Spleen (tissue), 11 donors: ENCODE measurements around the gene ZNF862. TPM values are rescaled to one million over a fixed set of nuclear protein-coding genes. Genes with fewer than 3 reads are reported as not detected.
"Not testable (repeated sequence)": the region's sequence is repeated elsewhere in the genome, so short reads cannot be mapped to it uniquely, and the experiment has no call there.

Source experiments
- DNase-seq: peaks from one replicate; pipeline ENCODE4 v3.0.0-alpha.2; 2020
- H3K27ac ChIP-seq, 8 donors: fragments of 200-600 bp; sonication (generic) in 7 of 8; 1 replicate in 4 of 8; 2 replicates in 4 of 8; pipeline versions ENCODE4 v1.5.0 to v1.8.0; 2016 to 2021; ENCODE audit warnings: inconsistent platforms in 4 of 8, mild to moderate bottlenecking in 4 of 8, moderate library complexity in 1 of 8
- H3K27me3 ChIP-seq, 7 donors: fragments of 200-600 bp; sonication (generic) in 6 of 7; replicated peaks in 1 of 7; 1 replicate in 4 of 7; 2 replicates in 3 of 7; pipeline versions ENCODE4 v1.5.0 to v1.8.0; 2016 to 2021; ENCODE audit warnings: inconsistent platforms in 3 of 7, mild to moderate bottlenecking in 1 of 7
- H3K36me3 ChIP-seq, 6 donors: fragments of 200-600 bp; sonication (generic) in 5 of 6; 1 replicate in 4 of 6; 2 replicates in 2 of 6; pipeline versions ENCODE4 v1.5.0 to v1.8.0; 2016 to 2021; ENCODE audit warnings: inconsistent platforms in 2 of 6
- H3K4me1 ChIP-seq, 6 donors: fragments of 200-600 bp; sonication (generic) in 5 of 6; 1 replicate in 3 of 6; 2 replicates in 3 of 6; pipeline versions ENCODE4 v1.5.0 to v1.8.0; 2016 to 2021; ENCODE audit warnings: inconsistent platforms in 3 of 6
- H3K4me3 ChIP-seq, 8 donors: fragments of 200-600 bp; sonication (generic) in 7 of 8; 1 replicate in 4 of 8; 2 replicates in 4 of 8; pipeline versions ENCODE4 v1.5.0 to v1.8.0; 2016 to 2021; ENCODE audit warnings: inconsistent platforms in 4 of 8, mild to moderate bottlenecking in 4 of 8, moderate library complexity in 2 of 8
- H3K9me3 ChIP-seq, 8 donors: fragments of 200-600 bp; sonication (generic) in 7 of 8; 1 replicate in 4 of 8; 2 replicates in 4 of 8; pipeline versions ENCODE4 v1.5.0 to v1.8.0; 2016 to 2021; ENCODE audit warnings: inconsistent platforms in 4 of 8
- POLR2A ChIP-seq, 3 donors: fragments of 450-650 bp; IDR thresholded peaks; one replicate each; pipeline ENCODE4 v1.5.1; 2017; ENCODE audit warnings: antibody characterized with exemption in 3 of 3, mild to moderate bottlenecking in 1 of 3
- POLR2AphosphoS5 ChIP-seq, 3 donors: sonication (generic); formaldehyde crosslinking; IDR thresholded peaks; one replicate each; pipeline ENCODE4 v1.5.1; 2017; ENCODE audit warnings: antibody characterized with exemption in 3 of 3
- WGBS, 5 donors: extraction: QIAGEN DNeasy Blood & Tissue Kit in 3 of 5; methylation state at CpG; one replicate each; pipeline versions ENCODE4 v1.1.5 to v1.1.7; 2013 to 2018; 5-methylcytosine and 5-hydroxymethylcytosine counted together
- intact Hi-C: fragments of 100-400 bp; cut with DNase I; formaldehyde crosslinking; loops from one replicate; pipeline ENCODE4 v1.15.0; 2023; ENCODE audit warnings: low total_unique reads
- polyA plus RNA-seq, 3 donors: library from polyadenylated mRNA; stranded (reverse); fragments of 200-250 nt; gene quantifications; one replicate each; pipeline ENCODE4 v1.2.1, GENCODE V29; 2013
- total RNA-seq, 7 donors: library from RNA; depleted of rRNA in 3 of 7; stranded (reverse); fragments of >200 nt in 3 of 7; fragmentation: NEBNext Ultra II Directional in 4 of 7; extraction: Animal tissue kit (Norgen Biotek cat#: 25700) in 4 of 7; gene quantifications; one replicate each; pipeline versions ENCODE4 v1.1.0 to v1.2.1, GENCODE V29; 2016 to 2021
- TF ChIP-seq, protein P1 (sequence below), 11 experiments: fragments of 200-600 bp in 7 of 11; fragments of 450-650 bp in 4 of 11; sonication (generic) in 4 of 11; IDR thresholded peaks in 8 of 11; conservative IDR thresholded peaks in 3 of 11; 1 replicate in 7 of 11; 2 replicates in 4 of 11; pipeline versions ENCODE4 v1.4.0 to v1.8.0; 2016 to 2021; ENCODE audit warnings: antibody characterized with exemption in 11 of 11, inconsistent platforms in 4 of 11, mild to moderate bottlenecking in 1 of 11
- donor health status: healthy with polysubstance abuse.
- donor health status: DM: no; HTN: no; CAD: no; lungs with moderate emphysema.
- donor health status: DM: no; HTN: no; CAD: no.
- donor health status: Bipolar disorder and iron deficiency.
- donor health status: healthy.
- donor health status: DM: no; HTN: no; CAD: no.
- donor health status: DM: yes; HTN: yes; CAD: no.

ZNF862 gene
- total and polyA plus RNA-seq, 10 donors: 4.4 to 39.8 (median 25.4) TPM

GRCh38 chr7:149884541-149884940 lies 46.4 kb downstream of the ZNF862 start:
- Histone ChIP-seq H3K4me3 (no peak overlapping the region), H3K36me3 (peaks cover 0 to 17% (median 3%) of the 10 kb centered on the region in 6 donors), H3K9me3 (no peaks in the 10 kb centered on the region), H3K27me3 (no peaks in the 10 kb centered on the region), H3K4me1 (peaks cover 4 to 33% (median 11%) of the 10 kb centered on the region in 6 donors), H3K27ac (no peak overlapping the region)
- TF ChIP-seq POLR2AphosphoS5 (IDR thresholded peaks at IDR 0.05): no peak
- TF ChIP-seq POLR2A (IDR thresholded peaks at IDR 0.05): no peak
- TF ChIP-seq, protein P1, sequence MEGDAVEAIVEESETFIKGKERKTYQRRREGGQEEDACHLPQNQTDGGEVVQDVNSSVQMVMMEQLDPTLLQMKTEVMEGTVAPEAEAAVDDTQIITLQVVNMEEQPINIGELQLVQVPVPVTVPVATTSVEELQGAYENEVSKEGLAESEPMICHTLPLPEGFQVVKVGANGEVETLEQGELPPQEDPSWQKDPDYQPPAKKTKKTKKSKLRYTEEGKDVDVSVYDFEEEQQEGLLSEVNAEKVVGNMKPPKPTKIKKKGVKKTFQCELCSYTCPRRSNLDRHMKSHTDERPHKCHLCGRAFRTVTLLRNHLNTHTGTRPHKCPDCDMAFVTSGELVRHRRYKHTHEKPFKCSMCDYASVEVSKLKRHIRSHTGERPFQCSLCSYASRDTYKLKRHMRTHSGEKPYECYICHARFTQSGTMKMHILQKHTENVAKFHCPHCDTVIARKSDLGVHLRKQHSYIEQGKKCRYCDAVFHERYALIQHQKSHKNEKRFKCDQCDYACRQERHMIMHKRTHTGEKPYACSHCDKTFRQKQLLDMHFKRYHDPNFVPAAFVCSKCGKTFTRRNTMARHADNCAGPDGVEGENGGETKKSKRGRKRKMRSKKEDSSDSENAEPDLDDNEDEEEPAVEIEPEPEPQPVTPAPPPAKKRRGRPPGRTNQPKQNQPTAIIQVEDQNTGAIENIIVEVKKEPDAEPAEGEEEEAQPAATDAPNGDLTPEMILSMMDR (IDR thresholded peaks at IDR 0.05 in 8 of 11, conservative IDR thresholded peaks at IDR 0.05 in 3 of 11): no peak
- 95 to 100% (median 100%) methylated on average over 2 of the region's 2 CpGs for WGBS, 5 donors
- no peak for DNase-seq
- intact Hi-C loops: no loop called here

GRCh38 chr7:149885191-149886017 lies 47.2 kb downstream of the ZNF862 start:
- Histone ChIP-seq H3K9me3 (no peaks in the 10 kb centered on the region), H3K27me3 (no peaks in the 10 kb centered on the region), H3K27ac (no peak overlapping the region), H3K4me1 (peaks cover 4 to 33% (median 11%) of the 10 kb centered on the region in 6 donors), H3K4me3 (no peak overlapping the region), H3K36me3 (peaks cover 0 to 9% (median 0%) of the 10 kb centered on the region in 6 donors)
- intact Hi-C loops: no loop called here
- WGBS, 5 donors: 79 to 88% (median 84%) methylated on average over 10 to 13 of the region's 13 CpGs
- DNase-seq: no peak
- TF ChIP-seq, protein P1 (IDR thresholded peaks at IDR 0.05 in 8 of 11, conservative IDR thresholded peaks at IDR 0.05 in 3 of 11): no peak
- no peak for TF ChIP-seq POLR2A (IDR thresholded peaks at IDR 0.05)
- TF ChIP-seq POLR2AphosphoS5 (IDR thresholded peaks at IDR 0.05): no peak

DNA sequence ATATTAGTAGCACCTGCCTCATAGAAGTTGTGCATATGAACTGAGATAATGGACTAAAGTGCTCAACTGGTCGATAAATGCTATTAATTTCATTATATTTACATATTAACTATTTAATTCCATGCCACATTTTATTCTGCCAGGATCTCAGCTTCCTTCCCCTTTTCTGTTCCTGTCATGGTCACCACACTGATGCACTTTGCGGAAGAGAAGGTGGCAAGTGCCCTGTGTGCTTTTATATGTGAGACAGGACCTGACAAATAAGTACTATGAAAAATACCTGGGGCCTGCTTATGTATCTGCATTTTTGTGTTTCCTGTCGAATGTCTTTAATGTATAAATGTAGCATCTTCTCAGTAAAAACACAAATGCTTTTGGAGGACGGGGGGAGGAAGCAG lies 47.8 kb downstream of the ZNF862 start:
- Histone ChIP-seq H3K27ac (no peak overlapping the region), H3K36me3 (peaks cover 0 to 2% (median 0%) of the 10 kb centered on the region in 6 donors), H3K4me3 (no peak overlapping the region), H3K9me3 (no peaks in the 10 kb centered on the region), H3K4me1 (peaks cover 4 to 33% (median 11%) of the 10 kb centered on the region in 6 donors), H3K27me3 (no peaks in the 10 kb centered on the region)
- WGBS, 5 donors: 47 to 60% (median 50%) methylated on average over 4 of the region's 4 CpGs
- intact Hi-C loops: no loop called here
- TF ChIP-seq POLR2AphosphoS5 (IDR thresholded peaks at IDR 0.05) (no peak), POLR2A (IDR thresholded peaks at IDR 0.05) (no peak)
- TF ChIP-seq, protein P1 (IDR thresholded peaks at IDR 0.05 in 8 of 11, conservative IDR thresholded peaks at IDR 0.05 in 3 of 11): no peak
- DNase-seq: no peak

- WGBS, 5 donors: 94 to 96% (median 94%) methylated on average over 7 of the region's 7 CpGs
- H3K27me3 ChIP-seq: no peaks in the 10 kb centered on the region
- H3K36me3 ChIP-seq: no peaks in the 10 kb centered on the region
- no peak overlapping the region for H3K4me3 ChIP-seq
- H3K4me1 ChIP-seq: peaks cover 4 to 33% (median 11%) of the 10 kb centered on the region in 6 donors
- H3K27ac ChIP-seq: no peak overlapping the region
- TF ChIP-seq POLR2A (IDR thresholded peaks at IDR 0.05): no peak
- intact Hi-C loops: no loop called here
- H3K9me3 ChIP-seq: no peaks in the 10 kb centered on the region
- no peak for DNase-seq
These were observed 49.1 kb downstream of the ZNF862 start for GRCh38 chr7:149887311-149887710.

GRCh38 chr7:149890715-149891114 lies 52.5 kb downstream of the ZNF862 start:
- intact Hi-C loops, H3K36me3 ChIP-seq, H3K4me3 ChIP-seq, DNase-seq, H3K27me3 ChIP-seq, H3K9me3 ChIP-seq, H3K27ac ChIP-seq: not testable (repeated sequence)
- H3K4me1 ChIP-seq: peaks cover 0 to 13% (median 2%) of the 10 kb centered on the region in 6 donors
- 33 to 46% (median 39%) methylated on average over 2 of the region's 2 CpGs for WGBS, 5 donors

DNA sequence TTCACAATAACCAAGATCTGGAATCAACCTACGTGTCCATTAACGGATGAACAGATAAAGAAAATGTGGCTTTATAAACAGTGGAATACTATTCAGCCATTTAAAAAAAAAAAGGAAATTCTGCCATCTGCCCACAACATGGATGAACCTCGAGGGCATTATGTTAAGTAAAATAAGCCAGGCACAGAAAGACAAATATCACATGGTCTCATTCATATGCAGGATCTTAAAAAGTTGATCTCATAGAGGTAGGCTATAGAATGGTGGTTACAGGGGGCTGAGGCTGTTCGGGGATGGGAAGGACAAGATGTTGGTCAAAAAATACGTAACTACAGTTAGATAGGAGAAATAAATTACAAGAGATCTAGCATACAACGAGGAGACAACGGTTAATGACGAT lies 56.8 kb downstream of the ZNF862 start:
- intact Hi-C loops, H3K36me3 ChIP-seq, DNase-seq, H3K27ac ChIP-seq, H3K4me1 ChIP-seq, H3K4me3 ChIP-seq, H3K27me3 ChIP-seq, H3K9me3 ChIP-seq: not testable (repeated sequence)
- 74 to 88% (median 84%) methylated on average over 8 of the region's 8 CpGs for WGBS, 5 donors

DNA sequence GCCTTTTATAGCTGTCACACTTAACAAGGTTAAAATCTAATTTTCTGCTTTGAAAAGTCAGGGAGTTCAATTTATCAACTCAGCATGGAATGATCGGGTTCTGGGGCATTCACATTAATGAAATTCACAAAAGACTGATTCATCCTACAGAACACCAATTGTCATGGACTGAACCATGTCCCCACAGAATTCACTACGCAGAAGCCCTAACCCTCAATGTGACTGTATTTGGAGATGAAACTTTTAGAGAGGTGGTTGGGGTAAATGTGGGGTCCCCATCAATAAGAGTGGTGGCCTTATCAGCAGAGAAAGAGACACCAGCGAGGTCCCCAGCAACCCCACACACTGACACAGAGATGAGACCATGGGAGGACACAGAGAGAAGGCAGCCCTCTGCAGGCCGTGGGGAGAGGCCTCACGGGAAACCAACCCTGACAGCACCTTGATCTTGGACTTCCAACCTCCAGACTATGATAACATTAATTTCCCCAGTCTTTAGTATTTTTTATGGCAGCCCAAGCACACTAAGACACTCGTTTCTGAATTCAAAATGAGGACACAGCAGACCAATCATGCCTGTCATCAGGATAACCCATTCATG lies 69.7 kb downstream of the ZNF862 start:
- H3K36me3 ChIP-seq, intact Hi-C loops, H3K27me3 ChIP-seq, H3K9me3 ChIP-seq, DNase-seq, H3K4me1 ChIP-seq, H3K4me3 ChIP-seq, H3K27ac ChIP-seq: not testable (repeated sequence)
- 72 to 82% (median 74%) methylated on average over 3 to 4 of the region's 6 CpGs for WGBS, 5 donors
